ENCODE measurements around the gene CLEC2D. TPM values are rescaled to one million over a fixed set of nuclear protein-coding genes. Genes with fewer than 3 reads are reported as not detected.

The CLEC2D gene
- total and polyA plus RNA-seq, 11 donors, result 1.1 to 18.7 (median 1.6) TPM

- ATAC-seq (no peak), DNase-seq (no peak)
- TF ChIP-seq POLR2A (IDR thresholded peaks at IDR 0.05) (no peak), CTCF (IDR thresholded peaks at IDR 0.05) (no peak)
- intact Hi-C loops (cut with DNase I), result no loop called here
- Histone ChIP-seq H3K27me3 (no peaks in the 10 kb centered on the region), H3K27ac (no peak overlapping the region), H3K9me3 (peaks cover 0 to 4% (median 0%) of the 10 kb centered on the region in 12 donors), H3K4me1 (peaks cover 0 to 9% (median 0%) of the 10 kb centered on the region in 12 donors), H3K36me3 (peaks cover 0 to 97% (median 49%) of the 10 kb centered on the region in 9 donors), H3K4me3 (no peak overlapping the region)
- WGBS, 4 donors, result 85 to 97% (median 91%) methylated on average over 1 of the region's 1 CpG
Measured at GRCh38 chr12:9660046-9660445, 9.5 kb upstream of the CLEC2D start.

GRCh38 chr12:9661720-9662119 is 7.8 kb upstream of the CLEC2D start:
- ATAC-seq (no peak), DNase-seq (no peak)
- WGBS, 4 donors, result 75 to 99% (median 98%) methylated on average over 2 of the region's 2 CpGs
- H3K9me3 ChIP-seq, result peaks cover 0 to 4% (median 0%) of the 10 kb centered on the region in 12 donors
- no peaks in the 10 kb centered on the region for H3K27me3 ChIP-seq
- peaks cover 0 to 6% (median 0%) of the 10 kb centered on the region in 12 donors for H3K4me1 ChIP-seq
- H3K36me3 ChIP-seq, result peaks cover 0 to 93% (median 49%) of the 10 kb centered on the region in 9 donors
- intact Hi-C loops (cut with DNase I), result no loop called here
- H3K4me3 ChIP-seq, result no peak overlapping the region
- no peak for TF ChIP-seq CTCF (IDR thresholded peaks at IDR 0.05)
- no peak for TF ChIP-seq POLR2A (IDR thresholded peaks at IDR 0.05)
- H3K27ac ChIP-seq, result no peak overlapping the region

- intact Hi-C loops (cut with DNase I), result no loop called here
- H3K9me3 ChIP-seq, result peaks cover 0 to 4% (median 0%) of the 10 kb centered on the region in 12 donors
- H3K4me1 ChIP-seq, result peaks cover 0 to 7% (median 0%) of the 10 kb centered on the region in 12 donors
- DNase-seq, result no peak
- ATAC-seq, result no peak
- no peak for TF ChIP-seq CTCF (IDR thresholded peaks at IDR 0.05)
- no peak for TF ChIP-seq POLR2A (IDR thresholded peaks at IDR 0.05)
- no peak overlapping the region for H3K4me3 ChIP-seq
- H3K27me3 ChIP-seq, result no peaks in the 10 kb centered on the region
- H3K27ac ChIP-seq, result no peak overlapping the region
- H3K36me3 ChIP-seq, result peaks cover 0 to 86% (median 41%) of the 10 kb centered on the region in 9 donors
Measured at GRCh38 chr12:9662488-9662887, 7.0 kb upstream of the CLEC2D start.

- ATAC-seq (no peak), DNase-seq (no peak)
- Histone ChIP-seq H3K9me3 (no peaks in the 10 kb centered on the region), H3K36me3 (peaks cover 0 to 37% (median 7%) of the 10 kb centered on the region in 9 donors), H3K4me3 (no peak overlapping the region), H3K27ac (peak overlapping the region in 1 of 12 donors; percentile 73), H3K27me3 (no peaks in the 10 kb centered on the region), H3K4me1 (peaks cover 0 to 17% (median 4%) of the 10 kb centered on the region in 12 donors)
- intact Hi-C loops (cut with DNase I), result no loop called here
- TF ChIP-seq POLR2A (IDR thresholded peaks at IDR 0.05) (no peak), CTCF (IDR thresholded peaks at IDR 0.05) (no peak)
- 87 to 92% (median 88%) methylated on average over 2 of the region's 2 CpGs for WGBS, 4 donors
Measured at GRCh38 chr12:9667403-9668160, 1.9 kb upstream of the CLEC2D start.
